Hematopoietic multipotent progenitor cell treated with erythropoietin and hydrocortisone succinate and interleukin-3 and kit ligand, for 17 days (in vitro differentiated cells): ENCODE data around the gene ARHGEF17.

Experiments used
- DNase-seq: peaks from one replicate; pipeline ENCODE4 v3.0.0-alpha.2; 2015; ENCODE audit warnings: low spot score

Gene ARHGEF17

DNA sequence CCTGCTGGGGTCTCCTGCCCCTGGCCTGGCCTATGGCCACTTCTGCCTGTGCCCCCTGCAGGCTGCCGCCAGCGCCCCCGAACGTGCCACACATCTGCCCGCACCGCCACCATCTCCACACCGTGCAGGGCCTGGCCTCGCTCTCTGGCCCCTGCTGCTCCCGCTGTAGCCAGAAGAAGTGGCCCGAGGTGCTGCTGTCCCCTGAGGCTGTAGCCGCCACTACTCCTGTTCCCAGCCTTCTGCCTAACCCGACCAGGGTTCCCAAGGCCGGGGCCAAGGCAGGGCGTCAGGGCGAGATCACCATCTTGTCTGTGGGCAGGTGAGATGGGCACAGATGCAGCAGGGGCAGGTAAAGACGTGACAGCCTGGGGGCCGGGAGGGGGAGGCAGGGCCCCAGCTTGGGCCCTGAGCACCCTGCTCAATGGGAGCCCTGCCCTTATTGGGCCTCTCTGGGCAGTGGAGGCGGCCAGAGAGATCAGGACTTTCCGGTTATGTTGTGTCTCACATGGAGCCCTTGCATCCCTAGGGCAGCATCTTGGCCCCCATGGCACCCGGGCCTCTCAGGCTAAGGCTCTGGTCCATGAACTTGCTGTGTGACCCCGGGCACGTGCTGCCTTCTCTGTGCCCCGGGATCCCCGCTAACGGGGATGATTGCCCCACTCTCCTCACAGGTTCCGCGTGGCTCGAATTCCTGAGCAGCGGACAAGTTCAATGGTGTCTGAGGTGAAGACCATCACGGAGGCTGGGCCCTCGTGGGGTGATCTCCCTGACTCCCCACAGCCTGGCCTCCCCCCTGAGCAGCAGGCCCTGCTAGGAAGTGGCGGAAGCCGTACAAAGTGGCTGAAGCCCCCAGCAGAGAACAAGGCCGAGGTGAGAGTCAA, 86.6 kb downstream of the ARHGEF17 start:
- DNase-seq, result no peak

- no peak for DNase-seq
These were observed 87.5 kb downstream of the ARHGEF17 start for GRCh38 chr11:73395297-73396208.

DNA sequence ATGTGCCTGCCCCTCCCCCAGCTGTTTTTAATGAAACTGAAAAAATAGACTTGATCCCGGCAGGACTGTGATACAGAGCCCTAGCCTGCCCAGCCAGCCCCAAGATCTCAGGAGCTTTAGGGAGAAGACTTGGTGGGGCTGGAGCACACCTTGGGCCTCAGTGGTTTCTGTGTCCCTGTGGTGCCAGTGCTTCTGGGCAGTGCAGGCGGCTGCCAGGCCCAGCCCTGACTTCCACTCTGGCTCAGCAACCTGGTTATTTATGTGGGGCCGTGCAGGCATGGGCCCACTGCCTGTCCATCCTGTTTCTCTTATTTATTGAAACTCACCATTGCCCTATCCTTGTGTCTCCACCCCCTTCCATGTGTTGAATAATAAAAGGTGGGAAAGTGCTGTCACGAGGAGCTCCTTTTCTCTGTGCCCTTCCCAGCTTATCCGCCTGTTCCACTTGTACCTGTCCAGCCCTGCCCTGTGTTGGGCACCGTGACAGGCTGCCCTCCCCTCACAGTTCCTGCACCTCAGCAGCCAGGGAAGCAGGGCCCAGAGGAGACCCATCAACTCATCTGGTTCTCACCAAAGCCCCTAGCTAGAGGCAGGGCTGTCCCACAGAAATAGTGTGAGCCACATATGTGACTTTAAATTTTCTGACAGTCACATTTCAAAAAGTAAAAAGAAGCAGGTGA, 88.3 kb downstream of the ARHGEF17 start:
- DNase-seq, result no peak

DNA sequence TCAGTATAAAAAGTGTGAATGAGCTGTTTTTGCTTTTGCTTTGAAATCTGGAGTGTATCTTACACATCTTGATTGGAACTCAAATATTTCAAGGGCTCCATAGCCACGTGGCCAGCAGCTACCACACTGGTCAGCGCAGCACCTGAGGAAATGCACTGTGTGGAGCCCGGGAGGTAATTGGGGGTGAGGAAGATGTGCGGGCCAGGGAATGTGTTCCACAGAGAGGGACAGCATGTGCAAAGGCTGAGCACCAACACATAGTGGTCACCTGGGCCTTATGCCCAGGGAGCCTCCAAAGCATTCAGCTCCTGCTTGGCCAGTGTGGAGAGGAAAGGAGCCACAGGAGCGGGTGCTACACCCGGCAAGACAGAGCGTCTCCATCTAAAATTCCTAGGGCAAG, 88.9 kb downstream of the ARHGEF17 start:
- no peak for DNase-seq

- no peak for DNase-seq
These were observed 89.5 kb downstream of the ARHGEF17 start for GRCh38 chr11:73397468-73398131.

- DNase-seq, result no peak
These were observed 90.1 kb downstream of the ARHGEF17 start for GRCh38 chr11:73398132-73398526.

GRCh38 chr11:73398721-73399120, 90.6 kb downstream of the ARHGEF17 start:
- DNase-seq, result no peak

GRCh38 chr11:73399159-73399590, 91.1 kb downstream of the ARHGEF17 start:
- no peak for DNase-seq

DNA sequence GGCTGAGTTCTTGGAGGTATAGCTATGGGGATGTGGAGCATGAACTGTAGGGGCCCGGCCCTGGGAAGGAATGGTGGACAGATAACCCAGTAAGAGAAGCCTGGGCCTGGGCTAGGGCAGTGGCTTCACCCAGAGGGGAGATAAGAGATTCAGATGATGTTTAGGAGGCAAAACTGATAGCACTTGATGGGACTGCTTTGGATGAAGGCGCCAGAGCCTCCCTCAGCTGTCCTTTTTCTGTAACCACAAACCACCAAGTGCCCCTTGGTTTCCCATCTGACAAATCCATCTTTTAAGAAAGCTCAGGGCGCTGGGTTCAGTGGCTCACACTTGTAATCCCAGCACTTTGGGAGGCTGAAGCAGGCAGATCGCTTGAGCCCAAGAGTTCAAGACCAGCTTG, 91.6 kb downstream of the ARHGEF17 start:
- no peak for DNase-seq

GRCh38 chr11:73400293-73400692, 92.2 kb downstream of the ARHGEF17 start:
- DNase-seq, result no peak

- DNase-seq, result no peak
These were observed 93.3 kb downstream of the ARHGEF17 start for GRCh38 chr11:73401217-73401923.

- DNase-seq, result no peak
These were observed 94.1 kb downstream of the ARHGEF17 start for GRCh38 chr11:73401924-73402833.

- no peak for DNase-seq
These were observed 94.7 kb downstream of the ARHGEF17 start for GRCh38 chr11:73402834-73403185.

- DNase-seq, result no peak
These were observed 95.5 kb downstream of the ARHGEF17 start for GRCh38 chr11:73403541-73403940.

DNA sequence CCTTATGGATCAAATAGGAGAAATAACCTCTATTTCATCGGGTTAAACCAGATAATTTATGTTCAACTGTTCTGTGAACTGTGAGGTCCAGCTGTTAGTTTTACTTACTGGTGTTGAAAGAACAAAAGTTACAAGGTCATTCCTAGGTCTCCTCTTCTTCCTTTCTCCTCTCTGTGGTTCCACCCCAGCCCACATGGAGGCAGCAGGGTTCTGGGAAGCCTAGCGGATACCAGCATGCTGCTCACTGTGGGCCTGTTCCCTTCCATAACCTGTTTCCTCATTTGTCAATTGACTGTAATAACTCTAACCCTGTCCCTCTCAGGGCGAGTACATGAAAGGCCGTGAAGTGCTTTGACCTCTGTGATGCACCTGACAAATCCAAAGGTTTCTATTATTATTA, 96.0 kb downstream of the ARHGEF17 start:
- DNase-seq, result no peak

DNA sequence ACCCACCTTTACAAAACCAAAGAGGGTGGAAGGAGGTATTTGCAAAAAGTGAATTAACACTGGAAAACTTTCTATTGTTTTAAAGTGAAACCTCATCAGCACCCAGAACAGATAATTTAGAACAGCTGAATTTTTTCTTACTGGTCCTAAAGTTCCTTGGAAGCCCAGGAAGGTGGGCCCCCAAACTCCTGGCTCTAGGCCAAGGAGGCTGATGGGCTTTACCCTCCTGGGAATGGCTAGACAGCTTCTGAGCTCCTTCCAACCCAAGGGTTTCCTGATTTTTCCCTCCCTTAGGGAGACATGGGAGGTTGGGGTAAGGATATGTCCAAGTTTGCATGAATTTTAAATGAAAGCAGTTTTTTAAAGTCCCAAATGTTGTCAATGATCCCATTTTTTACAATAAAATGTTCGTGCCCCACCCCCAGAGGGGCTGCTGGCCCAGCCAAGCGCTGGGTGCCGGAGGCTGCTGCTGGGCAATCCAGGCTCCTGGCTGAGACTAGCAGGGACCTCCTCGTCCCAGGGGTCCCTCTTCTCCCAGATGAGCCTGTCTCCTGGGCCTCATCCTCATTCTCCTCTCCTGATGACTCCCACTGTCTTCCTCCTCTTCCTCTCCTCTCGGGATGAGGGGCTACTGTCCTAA, 96.5 kb downstream of the ARHGEF17 start:
- no peak for DNase-seq

GRCh38 chr11:73405146-73405510, 97.1 kb downstream of the ARHGEF17 start:
- DNase-seq, result no peak

- no peak for DNase-seq
These were observed 98.1 kb downstream of the ARHGEF17 start for GRCh38 chr11:73406131-73406530.

DNA sequence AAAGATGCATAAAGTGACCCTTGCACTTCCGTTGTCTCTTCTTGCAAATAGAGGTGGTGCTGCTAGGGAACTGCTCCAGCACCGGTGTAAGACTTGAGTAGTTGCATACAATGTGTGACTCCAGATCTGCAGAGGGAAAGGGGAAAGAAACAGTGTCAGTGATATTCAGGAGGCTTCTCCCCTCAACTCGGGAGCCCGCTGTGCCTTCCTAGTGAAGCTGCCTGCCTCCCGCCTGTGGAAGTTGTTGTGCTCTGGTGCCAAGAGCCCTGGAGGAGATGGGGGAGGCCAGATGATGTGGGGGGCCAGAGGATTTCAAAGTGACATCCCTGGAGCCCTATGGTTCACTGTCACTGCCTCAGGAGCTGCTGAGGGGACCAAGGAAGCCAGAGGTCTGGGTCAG, 98.5 kb downstream of the ARHGEF17 start:
- DNase-seq, result no peak

GRCh38 chr11:73409431-73409830, 101.4 kb downstream of the ARHGEF17 start:
- DNase-seq, result no peak
